Vagina (tissue), 2 donors: ENCODE results near the gene ST3GAL6. TPM values are rescaled to one million over a fixed set of nuclear protein-coding genes. Genes with fewer than 3 reads are reported as not detected.

Experiments used
- DNase-seq, 2 donors: peaks; one replicate each; pipeline ENCODE4 v3.0.0-alpha.2; 2017; ENCODE audit errors: extremely low spot score in 2 of 2
- H3K27ac ChIP-seq: fragments of 200-600 bp; sonication (generic); one replicate; pipeline ENCODE4 v1.5.1; 2019
- H3K27me3 ChIP-seq: fragments of 200-600 bp; sonication (generic); one replicate; pipeline ENCODE4 v1.5.1; 2019
- H3K36me3 ChIP-seq, 2 donors: fragments of 200-600 bp; sonication (generic); one replicate each; pipeline ENCODE4 v1.5.1; 2017 to 2019
- H3K4me1 ChIP-seq: fragments of 200-600 bp; sonication (generic); one replicate; pipeline ENCODE4 v1.5.1; 2019
- H3K4me3 ChIP-seq, 2 donors: fragments of 200-600 bp; sonication (generic); 1 replicate in 1 of 2; 2 replicates in 1 of 2; pipeline ENCODE4 v1.5.1; 2016 to 2019
- H3K9me3 ChIP-seq: fragments of 200-600 bp; sonication (generic); one replicate; pipeline ENCODE4 v1.5.1; 2019
- CTCF ChIP-seq, 3 experiments: fragments of 450-650 bp in 2 of 3; fragments of 200-600 bp in 1 of 3; sonication (generic) in 1 of 3; IDR thresholded peaks; one replicate each; pipeline ENCODE4 v1.5.1; 2017 to 2019; ENCODE audit warnings: antibody characterized with exemption in 3 of 3, mild to moderate bottlenecking in 2 of 3, moderate library complexity in 2 of 3
- POLR2A ChIP-seq, 2 donors: fragments of 450-650 bp; IDR thresholded peaks; one replicate each; pipeline ENCODE4 v1.6.1; 2017; ENCODE audit warnings: antibody characterized with exemption in 2 of 2, mild to moderate bottlenecking in 2 of 2, moderate library complexity in 2 of 2
- POLR2AphosphoS5 ChIP-seq, 2 donors: sonication (generic); formaldehyde crosslinking; IDR thresholded peaks; one replicate each; pipeline ENCODE4 v1.9.0; 2017; ENCODE audit warnings: antibody characterized with exemption in 2 of 2, mild to moderate bottlenecking in 2 of 2, low read depth in 1 of 2; ENCODE audit not compliant: insufficient read depth in 1 of 2
- intact Hi-C: fragments of 100-400 bp; cut with DNase I; formaldehyde crosslinking; loops from one replicate; pipeline ENCODE4 v1.15.1; 2023
- total RNA-seq: library from RNA; depleted of rRNA; stranded (reverse); fragments of >200 nt; gene quantifications from one replicate; pipeline ENCODE4 v1.2.3, GENCODE V29; 2016

Gene ST3GAL6
- total RNA-seq, 1 donor from 2014 or later: 1.7 TPM

- Histone ChIP-seq H3K27ac (no peak overlapping the region), H3K4me3 (no peak overlapping the region), H3K4me1 (no peaks in the 10 kb centered on the region), H3K27me3 (no peaks in the 10 kb centered on the region), H3K36me3 (no peaks in the 10 kb centered on the region), H3K9me3 (no peaks in the 10 kb centered on the region)
- intact Hi-C loops: no loop called here
- no peak for TF ChIP-seq CTCF (IDR thresholded peaks at IDR 0.05)
- TF ChIP-seq POLR2A (IDR thresholded peaks at IDR 0.05): no peak
- no peak for TF ChIP-seq POLR2AphosphoS5 (IDR thresholded peaks at IDR 0.05; ENCODE audit: insufficient read depth in 1 of 2, low read depth in 1 of 2)
- DNase-seq: no peak
Observed at GRCh38 chr3:98741121-98741716, 21.9 kb upstream of the ST3GAL6 start.

- no peaks in the 10 kb centered on the region for H3K4me1 ChIP-seq
- DNase-seq: no peak
- H3K9me3 ChIP-seq: no peaks in the 10 kb centered on the region
- TF ChIP-seq CTCF (IDR thresholded peaks at IDR 0.05) (no peak), POLR2A (IDR thresholded peaks at IDR 0.05) (no peak), POLR2AphosphoS5 (IDR thresholded peaks at IDR 0.05; ENCODE audit: insufficient read depth in 1 of 2, low read depth in 1 of 2) (no peak)
- H3K36me3 ChIP-seq: no peaks in the 10 kb centered on the region
- intact Hi-C loops: no loop called here
- no peak overlapping the region for H3K27ac ChIP-seq
- no peaks in the 10 kb centered on the region for H3K27me3 ChIP-seq
- H3K4me3 ChIP-seq: no peak overlapping the region
Observed at GRCh38 chr3:98743071-98743470, 20.1 kb upstream of the ST3GAL6 start.

- TF ChIP-seq POLR2AphosphoS5 (IDR thresholded peaks at IDR 0.05; ENCODE audit: insufficient read depth in 1 of 2, low read depth in 1 of 2) (no peak), POLR2A (IDR thresholded peaks at IDR 0.05) (no peak), CTCF (IDR thresholded peaks at IDR 0.05) (no peak)
- no peaks in the 10 kb centered on the region for H3K4me1 ChIP-seq
- DNase-seq: no peak
- H3K9me3 ChIP-seq: no peaks in the 10 kb centered on the region
- H3K27me3 ChIP-seq: no peaks in the 10 kb centered on the region
- no peaks in the 10 kb centered on the region for H3K36me3 ChIP-seq
- no peak overlapping the region for H3K27ac ChIP-seq
- H3K4me3 ChIP-seq: no peak overlapping the region
- intact Hi-C loops: no loop called here
Observed at GRCh38 chr3:98744283-98744682, 18.9 kb upstream of the ST3GAL6 start.

GRCh38 chr3:98745718-98746117 is 17.4 kb upstream of the ST3GAL6 start:
- no peak for TF ChIP-seq POLR2AphosphoS5 (IDR thresholded peaks at IDR 0.05; ENCODE audit: insufficient read depth in 1 of 2, low read depth in 1 of 2)
- no peak for TF ChIP-seq CTCF (IDR thresholded peaks at IDR 0.05)
- no peak for TF ChIP-seq POLR2A (IDR thresholded peaks at IDR 0.05)
- no peaks in the 10 kb centered on the region for H3K4me1 ChIP-seq
- H3K27ac ChIP-seq: no peak overlapping the region
- no peaks in the 10 kb centered on the region for H3K9me3 ChIP-seq
- DNase-seq: no peak
- no peaks in the 10 kb centered on the region for H3K36me3 ChIP-seq
- no peak overlapping the region for H3K4me3 ChIP-seq
- no peaks in the 10 kb centered on the region for H3K27me3 ChIP-seq
- intact Hi-C loops: no loop called here

GRCh38 chr3:98746122-98746521 is 17.0 kb upstream of the ST3GAL6 start:
- no peak for TF ChIP-seq CTCF (IDR thresholded peaks at IDR 0.05)
- no peak for TF ChIP-seq POLR2AphosphoS5 (IDR thresholded peaks at IDR 0.05; ENCODE audit: insufficient read depth in 1 of 2, low read depth in 1 of 2)
- TF ChIP-seq POLR2A (IDR thresholded peaks at IDR 0.05): no peak
- Histone ChIP-seq H3K36me3 (no peaks in the 10 kb centered on the region), H3K4me3 (no peak overlapping the region), H3K9me3 (no peaks in the 10 kb centered on the region), H3K27me3 (no peaks in the 10 kb centered on the region), H3K27ac (no peak overlapping the region), H3K4me1 (no peaks in the 10 kb centered on the region)
- DNase-seq: no peak
- intact Hi-C loops: no loop called here
